ENCODE results near the gene SPRY1. TPM values are rescaled to one million over a fixed set of nuclear protein-coding genes. Genes with fewer than 3 reads are reported as not detected.

Gene SPRY1
- total and polyA plus RNA-seq, 2 of the 8 experiments (the other 6 are each of a cell fraction or from before 2014, with no cell fraction given), result 11.7 to 56.2 TPM

- H4K20me1 ChIP-seq (replicated peaks in 1 of 2; ENCODE audit: control insufficient read depth in 1 of 2, insufficient read depth in 2 of 2, low read length in 2 of 2), result no peaks in the 10 kb centered on the region
- H4K8ac ChIP-seq (ENCODE audit: extremely low read depth, insufficient read depth, low read length), result no peak overlapping the region
- H3K36me3 ChIP-seq (ENCODE audit: control insufficient read depth in 2 of 4, insufficient read depth in 4 of 4, low read length in 3 of 4), result no peaks in the 10 kb centered on the region
- H3K9me3 ChIP-seq (ENCODE audit: insufficient read depth in 2 of 2, low read depth in 1 of 2, low read length in 1 of 2), result no peaks in the 10 kb centered on the region
- WGBS, 2 experiments (ENCODE audit: extremely low coverage in 1 of 2, insufficient coverage in 1 of 2, insufficient read length in 1 of 2, insufficient replicate concordance in 2 of 2, low coverage in 1 of 2, low lambda C conversion rate in 2 of 2, missing lambda C conversion rate in 1 of 2), result 85% methylated on average over 17 of the region's 17 CpGs; no CpG with 5 or more reads in 1 of the 2 experiments
- no peaks in the 10 kb centered on the region for H3K79me1 ChIP-seq (ENCODE audit: low read depth, low read length)
- no peak overlapping the region for H3K14ac ChIP-seq (ENCODE audit: insufficient read length)
- H3K4me2 ChIP-seq (ENCODE audit: insufficient read depth in 1 of 2, low read depth in 2 of 2, low read length in 2 of 2), result no peak overlapping the region
- peak overlapping the region; percentile 99 for H2AK5ac ChIP-seq (ENCODE audit: low read depth, low read length)
- no peak overlapping the region for H2BK15ac ChIP-seq (ENCODE audit: low read length)
- H3K9ac ChIP-seq (replicated peaks in 1 of 4; ENCODE audit: extremely low read depth in 1 of 4, low read depth in 3 of 4, low read length in 3 of 4), result no peak overlapping the region
- no peaks in the 10 kb centered on the region for H3K79me2 ChIP-seq (ENCODE audit: control insufficient read depth in 1 of 2, insufficient read depth in 2 of 2, low read length in 2 of 2)
- H2AFZ ChIP-seq (ENCODE audit: low read length), result no peak overlapping the region
- peak overlapping the region; percentile 91 for H2BK12ac ChIP-seq (ENCODE audit: low read depth, low read length)
- ChIA-PET CTCF (ENCODE audit: partially characterized antibody) (interaction anchor here (0.9 to 1.2 kb wide), 2 partner anchors 14 to 99 kb away, joined by 3 read pairs; no protein-coding TSS in a partner anchor), POLR2A (ENCODE audit: partially characterized antibody) (no interaction called here)
- no peaks in the 10 kb centered on the region for H3K27me3 ChIP-seq (replicated peaks in 1 of 4; ENCODE audit: control insufficient read depth in 3 of 4, extremely low read depth in 1 of 4, insufficient read depth in 3 of 4, low read length in 3 of 4)
- peak overlapping the region; percentile 91; the same call in 1 of the 2 replicates for H3K18ac ChIP-seq (ENCODE audit: extremely low read depth, low read length)
- no peak overlapping the region for H4K5ac ChIP-seq (ENCODE audit: insufficient read length, low read depth, low read length)
- H3K4me1 ChIP-seq (replicated peaks in 1 of 4; ENCODE audit: control insufficient read depth in 3 of 4, insufficient read depth in 4 of 4, low read length in 3 of 4), result peaks cover 4 to 26% (median 10%) of the 10 kb centered on the region in 4 experiments
- no peak overlapping the region for H4K91ac ChIP-seq (replicated peaks; ENCODE audit: insufficient read length, low read length)
- no peak overlapping the region for H3K27ac ChIP-seq (ENCODE audit: low read depth, low read length)
- peak overlapping the region; percentile 69; the same call in 1 of the 2 replicates for H2BK5ac ChIP-seq (ENCODE audit: low read depth, low read length)
- H3K4ac ChIP-seq (replicated peaks; ENCODE audit: insufficient read length, low read depth, low read length), result peak overlapping the region; percentile 75
- no peak overlapping the region for H3K56ac ChIP-seq (replicated peaks; ENCODE audit: insufficient read length, low read depth, low read length)
- peak overlapping the region; percentile 49; the same call in 1 of the 2 replicates for H2BK20ac ChIP-seq (ENCODE audit: low read length)
- no peak for FAIRE-seq
- H3K23ac ChIP-seq (ENCODE audit: insufficient read length), result no peak overlapping the region
- no peak for DNase-seq (ENCODE audit: low read depth in 1 of 2, low spot score in 2 of 2)
- H3K23me2 ChIP-seq (ENCODE audit: low read depth, low read length), result no peaks in the 10 kb centered on the region
- peak overlapping the region; percentile 98 for H2BK120ac ChIP-seq (replicated peaks; ENCODE audit: low read depth, low read length)
- H3K4me3 ChIP-seq (ENCODE audit: extremely low read depth in 1 of 4, insufficient read depth in 2 of 4, low read depth in 3 of 4, low read length in 4 of 4), result no peak overlapping the region
- TF ChIP-seq KDM5A (IDR thresholded peaks at IDR 0.05; ENCODE audit: low read length), result no peak
- TF ChIP-seq JUN (IDR thresholded peaks at IDR 0.05; ENCODE audit: low read depth, low read length), result no peak
- no peak for TF ChIP-seq RBBP5 (IDR thresholded peaks at IDR 0.05; ENCODE audit: borderline replicate concordance, low read depth, low read length)
- TF ChIP-seq KDM1A (IDR thresholded peaks at IDR 0.05; ENCODE audit: borderline replicate concordance, low read length), result no peak
- no peak for TF ChIP-seq BRCA1 (IDR thresholded peaks at IDR 0.05; ENCODE audit: low read depth, low read length)
- TF ChIP-seq TAF1 (IDR thresholded peaks at IDR 0.05; ENCODE audit: low read depth, low read length), result no peak
- no peak for TF ChIP-seq SUZ12 (IDR thresholded peaks at IDR 0.05; ENCODE audit: low read length)
- TF ChIP-seq USF2 (IDR thresholded peaks at IDR 0.05; ENCODE audit: low read length), result no peak
- TF ChIP-seq CHD1 (IDR thresholded peaks at IDR 0.05; ENCODE audit: low read depth, low read length), result no peak
- no peak for TF ChIP-seq SP1 (IDR thresholded peaks at IDR 0.05; ENCODE audit: low read depth, low read length)
- no peak for TF ChIP-seq MAX (IDR thresholded peaks at IDR 0.05)
Observed at GRCh38 chr4:123419885-123420755, 23.5 kb downstream of the SPRY1 start.
